NCI-H524 (cell line): ENCODE data around the gene ANGPTL3.
"Not testable (repeated sequence)": the region's sequence is repeated elsewhere in the genome, so short reads cannot be mapped to it uniquely, and the experiment has no call there.

Source experiments
- DNase-seq, 2 experiments: peaks; one replicate each; lab custom pipeline; 2025; lab: John Stamatoyannopoulos, UW

ANGPTL3 gene

GRCh38 chr1:62597281-62597680 lies at the start of gene ANGPTL3:
Gene ANGPTL3 (plus strand): TSS chr1:62597520. CDS start chr1:62597567, 47 bp downstream.
- DNase-seq: no peak

GRCh38 chr1:62561306-62561705 lies 36.0 kb upstream of the ANGPTL3 start:
- DNase-seq: no peak

- not testable (repeated sequence) for DNase-seq
These were observed 30.1 kb upstream of the ANGPTL3 start for GRCh38 chr1:62567182-62567581.

- DNase-seq: not testable (repeated sequence)
These were observed 29.4 kb upstream of the ANGPTL3 start for GRCh38 chr1:62567926-62568325.

GRCh38 chr1:62571517-62571916 lies 25.8 kb upstream of the ANGPTL3 start:
- not testable (repeated sequence) for DNase-seq

- no peak for DNase-seq
These were observed 24.8 kb upstream of the ANGPTL3 start for GRCh38 chr1:62572476-62572875.

- DNase-seq: no peak
These were observed 23.6 kb upstream of the ANGPTL3 start for GRCh38 chr1:62573675-62574074.

- DNase-seq: no peak
These were observed 11.7 kb upstream of the ANGPTL3 start for GRCh38 chr1:62585469-62586155.

GRCh38 chr1:62588000-62588399 lies 9.3 kb upstream of the ANGPTL3 start:
- no peak for DNase-seq

GRCh38 chr1:62589321-62589720 lies 8.0 kb upstream of the ANGPTL3 start:
- DNase-seq: no peak

GRCh38 chr1:62590255-62590969 lies 6.9 kb upstream of the ANGPTL3 start:
- no peak for DNase-seq

- no peak for DNase-seq
These were observed 6.4 kb upstream of the ANGPTL3 start for GRCh38 chr1:62590970-62591368.

- no peak for DNase-seq
These were observed 3.4 kb upstream of the ANGPTL3 start for GRCh38 chr1:62593825-62594394.

GRCh38 chr1:62595647-62596046 lies 1.7 kb upstream of the ANGPTL3 start:
- DNase-seq: no peak

GRCh38 chr1:62599044-62599443 lies 1.7 kb downstream of the ANGPTL3 start:
- no peak for DNase-seq

- no peak for DNase-seq
These were observed 4.1 kb downstream of the ANGPTL3 start for GRCh38 chr1:62601457-62601856.

- no peak for DNase-seq
These were observed 11.6 kb downstream of the ANGPTL3 start for GRCh38 chr1:62608905-62609304.

- DNase-seq: not testable (repeated sequence)
These were observed 13.3 kb downstream of the ANGPTL3 start for GRCh38 chr1:62610588-62610987.

- DNase-seq: no peak
These were observed 15.4 kb downstream of the ANGPTL3 start for GRCh38 chr1:62612770-62613169.

GRCh38 chr1:62613325-62613727 lies 16.0 kb downstream of the ANGPTL3 start:
- DNase-seq: no peak

GRCh38 chr1:62613890-62614289 lies 16.6 kb downstream of the ANGPTL3 start:
- no peak for DNase-seq

- DNase-seq: no peak
These were observed 24.6 kb downstream of the ANGPTL3 start for GRCh38 chr1:62621907-62622306.

GRCh38 chr1:62625415-62625814 lies 28.1 kb downstream of the ANGPTL3 start:
- no peak for DNase-seq
